Fibroblast of villous mesenchyme (primary cell): ENCODE results near the gene C1QB. TPM values are rescaled to one million over a fixed set of nuclear protein-coding genes. Genes with fewer than 3 reads are reported as not detected.
"Not testable (repeated sequence)": the region's sequence is repeated elsewhere in the genome, so short reads cannot be mapped to it uniquely, and the experiment has no call there.

Experiments
- DNase-seq: peaks from one replicate; pipeline ENCODE4 v3.0.0-alpha.2; 2010; ENCODE audit warnings: low read depth
- H3K4me3 ChIP-seq: 2 replicates; pipeline ENCODE4 v1.5.1; 2011; ENCODE audit warnings: low read depth, mild to moderate bottlenecking, low read length
- total RNA-seq: library from RNA; depleted of rRNA; stranded (reverse); fragments of >200 nt; gene quantifications from 2 replicates; pipeline ENCODE4 v1.2.3, GENCODE V29; 2012
- TF ChIP-seq, protein P1 (sequence below): IDR thresholded peaks from 2 replicates; pipeline ENCODE4 v1.5.1; 2012; ENCODE audit warnings: low read depth, mild to moderate bottlenecking, low read length; ENCODE audit not compliant: insufficient read depth

The C1QB gene
- total RNA-seq, 1 donor: not detected

DNA sequence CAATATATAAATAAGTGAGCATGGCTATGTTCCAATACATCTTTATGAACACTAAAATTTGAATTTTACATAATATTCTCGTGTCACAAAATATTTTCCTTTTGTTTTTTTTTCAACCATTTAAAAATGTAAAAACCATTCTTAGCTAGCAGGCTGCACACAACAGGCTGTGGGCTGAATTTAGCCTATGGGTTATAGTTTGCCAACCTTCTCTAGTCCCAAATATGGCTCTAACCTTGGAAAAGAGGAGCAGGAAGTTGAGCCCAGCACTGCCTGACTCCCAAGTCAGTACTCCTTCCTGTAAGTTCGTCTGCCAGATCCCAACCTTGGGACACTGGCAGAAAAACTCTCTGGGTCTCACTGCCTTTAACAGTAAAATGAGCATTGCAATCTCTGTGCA lies 13.4 kb downstream of the C1QB start:
- no peak overlapping the region for H3K4me3 ChIP-seq
- TF ChIP-seq, protein P1, sequence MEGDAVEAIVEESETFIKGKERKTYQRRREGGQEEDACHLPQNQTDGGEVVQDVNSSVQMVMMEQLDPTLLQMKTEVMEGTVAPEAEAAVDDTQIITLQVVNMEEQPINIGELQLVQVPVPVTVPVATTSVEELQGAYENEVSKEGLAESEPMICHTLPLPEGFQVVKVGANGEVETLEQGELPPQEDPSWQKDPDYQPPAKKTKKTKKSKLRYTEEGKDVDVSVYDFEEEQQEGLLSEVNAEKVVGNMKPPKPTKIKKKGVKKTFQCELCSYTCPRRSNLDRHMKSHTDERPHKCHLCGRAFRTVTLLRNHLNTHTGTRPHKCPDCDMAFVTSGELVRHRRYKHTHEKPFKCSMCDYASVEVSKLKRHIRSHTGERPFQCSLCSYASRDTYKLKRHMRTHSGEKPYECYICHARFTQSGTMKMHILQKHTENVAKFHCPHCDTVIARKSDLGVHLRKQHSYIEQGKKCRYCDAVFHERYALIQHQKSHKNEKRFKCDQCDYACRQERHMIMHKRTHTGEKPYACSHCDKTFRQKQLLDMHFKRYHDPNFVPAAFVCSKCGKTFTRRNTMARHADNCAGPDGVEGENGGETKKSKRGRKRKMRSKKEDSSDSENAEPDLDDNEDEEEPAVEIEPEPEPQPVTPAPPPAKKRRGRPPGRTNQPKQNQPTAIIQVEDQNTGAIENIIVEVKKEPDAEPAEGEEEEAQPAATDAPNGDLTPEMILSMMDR: no peak
- DNase-seq: no peak

DNA sequence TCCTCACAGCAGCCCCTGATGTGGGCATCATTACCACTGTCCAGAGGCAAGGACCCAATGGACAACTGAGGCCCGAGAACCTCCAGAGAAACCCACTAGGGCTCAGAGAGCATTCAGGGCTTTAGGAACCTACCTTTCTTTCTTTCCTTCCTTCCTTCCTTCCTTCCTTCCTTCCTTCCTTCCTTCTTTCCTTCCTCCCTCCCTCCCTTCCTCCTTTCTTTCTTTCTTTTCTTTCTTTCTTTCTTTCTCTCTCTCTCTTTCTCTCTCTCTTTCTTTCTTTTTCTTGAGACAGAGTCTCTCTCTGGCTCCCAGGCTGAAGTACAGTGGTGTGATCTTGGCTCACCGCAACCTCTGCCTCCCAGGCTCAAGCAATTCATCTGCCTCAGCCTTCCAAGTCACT lies 15.8 kb downstream of the C1QB start:
- DNase-seq: not testable (repeated sequence)

DNA sequence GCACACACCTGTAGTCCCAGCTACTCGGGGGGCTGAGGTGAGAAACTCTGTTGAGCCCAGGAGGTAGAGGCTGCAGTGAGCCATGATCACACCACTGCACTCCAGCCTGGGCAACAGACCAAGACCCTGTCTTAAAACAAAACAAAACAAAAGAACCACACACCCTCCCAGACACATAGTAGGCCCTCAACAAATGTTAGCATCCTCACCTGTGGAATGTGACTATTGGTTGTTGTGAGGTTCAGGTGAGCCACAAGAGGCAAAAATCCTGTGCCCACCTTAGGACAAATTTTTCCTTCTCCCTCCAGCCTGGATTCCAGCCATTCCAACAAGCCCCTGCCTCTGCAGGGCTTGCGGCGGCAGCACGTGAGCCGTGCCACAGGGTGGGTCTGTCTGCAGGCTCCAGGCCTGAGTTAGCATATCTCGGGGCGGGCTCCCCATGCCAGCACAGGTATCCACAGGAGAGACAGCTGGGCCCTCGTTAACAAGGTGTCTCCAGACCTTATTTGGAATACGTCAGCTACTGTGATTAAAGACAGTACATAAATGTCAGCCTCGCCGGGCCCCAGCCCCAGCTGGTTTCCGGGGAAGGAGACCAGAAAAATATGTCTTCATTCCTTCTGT lies 17.4 kb downstream of the C1QB start:
- no peak overlapping the region for H3K4me3 ChIP-seq
- DNase-seq: no peak
- TF ChIP-seq, protein P1: no peak

More for the DNA sequence above, 15.8 kb downstream of the C1QB start:
- H3K4me3 ChIP-seq: not testable (repeated sequence)

DNA sequence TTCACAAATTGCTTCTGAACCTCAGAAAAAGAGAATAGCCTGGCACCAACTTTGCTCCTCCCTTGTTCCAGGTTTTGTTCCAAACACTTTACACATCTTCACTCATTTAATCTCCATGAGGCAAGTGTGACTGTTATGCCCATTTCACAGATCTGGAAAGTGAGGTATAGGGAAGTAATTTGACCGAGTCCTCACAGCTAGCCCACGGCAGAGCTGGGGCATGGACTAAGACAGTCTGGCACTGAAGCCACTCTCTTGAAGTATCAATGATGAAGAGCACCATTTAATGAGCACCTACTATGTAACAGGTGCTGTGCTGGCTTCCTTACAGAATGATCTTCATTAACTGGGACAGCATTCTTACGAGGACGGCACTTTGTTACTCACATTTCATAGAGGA lies 19.0 kb downstream of the C1QB start:
- DNase-seq: no peak
- TF ChIP-seq, protein P1: no peak
- H3K4me3 ChIP-seq: no peak overlapping the region

DNA sequence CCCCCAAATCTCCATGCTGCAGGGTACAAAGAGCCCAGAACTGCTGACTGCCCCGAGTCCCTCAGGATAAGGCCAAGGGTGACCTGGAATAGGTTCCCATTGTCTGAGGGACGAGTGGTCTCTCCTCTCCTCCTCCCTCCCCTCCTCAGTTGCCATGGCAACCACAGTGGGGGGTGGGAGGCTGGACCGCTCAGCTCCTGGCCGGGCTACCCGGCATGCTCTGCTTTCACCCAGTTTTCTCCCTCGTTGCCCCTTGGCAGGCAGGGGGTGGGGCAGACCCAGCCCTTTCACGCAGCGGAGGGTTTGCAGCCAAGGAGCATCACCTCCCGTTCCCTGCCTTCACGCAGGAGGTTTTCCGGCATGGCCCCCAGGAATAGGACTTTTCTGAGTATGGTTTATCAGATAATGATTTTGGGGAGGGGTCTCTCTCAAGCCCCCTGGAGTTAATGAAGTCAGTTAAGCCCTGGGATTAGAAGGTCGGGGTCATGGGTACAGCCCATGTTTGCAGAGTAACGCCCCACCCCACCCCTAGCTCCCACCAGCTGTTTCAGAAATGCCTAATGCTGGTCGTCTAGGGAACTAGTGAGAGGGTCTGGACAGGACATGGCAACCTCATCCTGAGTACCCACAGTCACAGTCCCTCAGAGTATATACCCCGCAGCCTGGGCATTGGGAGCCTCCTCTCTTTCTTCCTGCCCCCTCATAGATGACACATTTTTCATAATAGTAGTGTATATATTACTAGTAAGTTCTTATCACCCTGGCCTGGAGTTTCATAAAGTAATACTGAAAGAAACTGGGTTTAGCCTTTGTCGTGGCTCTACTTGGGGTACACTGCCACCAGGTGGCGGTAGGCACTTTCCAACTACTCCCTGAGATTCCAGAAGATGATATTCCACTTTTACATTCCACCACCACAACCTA lies 20.7 kb downstream of the C1QB start:
- peak; percentile 69 for DNase-seq
- TF ChIP-seq, protein P1: peak; percentile 90
- no peak overlapping the region for H3K4me3 ChIP-seq

DNA sequence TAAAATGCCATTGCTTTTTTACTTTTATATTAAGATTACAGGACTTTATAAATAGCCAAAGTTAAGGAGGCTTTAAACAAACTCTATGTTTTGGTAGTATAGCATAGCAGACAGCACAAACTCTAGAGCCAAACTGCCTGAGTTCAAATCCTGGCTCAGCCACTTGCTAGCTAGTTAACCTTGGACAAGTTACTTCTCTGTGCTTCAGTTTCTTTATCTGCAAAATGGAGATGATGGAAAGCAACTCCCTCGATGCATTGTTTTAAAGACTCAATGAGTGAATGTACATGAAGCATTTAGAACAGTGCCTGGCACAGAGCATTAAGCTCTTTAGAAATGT lies 21.3 kb downstream of the C1QB start:
- no peak for DNase-seq
- H3K4me3 ChIP-seq: no peak overlapping the region
- TF ChIP-seq, protein P1: no peak

DNA sequence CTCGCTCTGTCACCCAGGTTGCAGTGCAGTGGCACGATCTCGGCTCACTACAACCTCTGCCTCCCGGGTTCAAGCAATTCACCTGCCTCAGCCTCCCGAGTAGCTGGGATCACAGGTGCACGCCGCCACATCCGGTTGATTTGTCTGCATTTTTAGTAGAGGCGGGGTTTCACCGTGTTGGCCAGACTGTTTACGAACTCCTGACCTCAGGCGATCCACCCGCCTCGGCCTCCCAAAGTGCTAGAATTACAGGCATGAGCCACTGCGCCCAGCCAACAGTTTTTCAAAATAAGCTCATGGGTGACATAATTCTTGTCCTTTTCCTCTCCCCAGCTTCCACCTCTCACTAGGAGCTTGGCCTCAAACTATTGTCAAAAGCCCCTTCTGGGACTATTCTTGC lies 23.1 kb downstream of the C1QB start:
- H3K4me3 ChIP-seq, DNase-seq: not testable (repeated sequence)
